CD4-positive, alpha-beta T cell treated with Interleukin-6 at 100 ng/mL for 8 hours (primary cell): ENCODE results near the gene ASCL2.

Experiments
- DNase-seq: peaks from one replicate; pipeline ENCODE4 v3.0.0-alpha.2; 2020; ENCODE audit warnings: mixed read lengths, low spot score

The ASCL2 gene

GRCh38 chr11:2224254-2224653 lies 46.1 kb downstream of the ASCL2 start:
- DNase-seq: no peak

DNA sequence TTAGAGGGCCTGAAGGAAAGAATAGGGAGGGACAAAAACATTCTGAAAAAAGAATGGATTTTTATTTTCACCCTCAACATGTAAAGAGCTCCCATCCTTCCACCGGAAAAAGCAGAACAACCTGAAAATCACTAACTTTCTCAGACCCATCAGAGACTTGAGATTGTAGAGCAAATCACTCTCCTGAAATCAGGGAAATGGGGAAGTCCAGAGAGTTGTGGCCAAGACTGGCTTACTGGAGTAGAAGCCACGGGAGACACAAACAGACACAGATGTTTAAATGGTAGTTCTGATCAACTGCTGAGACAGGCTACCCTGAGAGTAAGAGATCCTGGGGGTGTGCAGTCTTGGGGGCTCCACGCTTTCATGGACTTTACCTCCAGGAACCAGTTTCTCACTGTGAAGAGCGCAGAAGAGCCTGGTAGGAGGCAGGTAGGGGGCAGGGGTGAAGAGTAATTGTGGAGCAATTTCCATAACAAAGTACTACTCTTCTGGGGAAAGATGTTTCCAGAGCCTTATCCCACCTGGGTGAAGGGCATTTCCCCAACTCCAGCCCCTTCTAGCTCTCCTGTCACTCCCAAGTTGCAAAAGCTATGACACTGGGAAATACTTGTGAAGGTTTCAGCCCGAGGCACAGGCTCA lies 47.1 kb downstream of the ASCL2 start:
- no peak for DNase-seq

- DNase-seq: no peak
Measured at GRCh38 chr11:2222451-2222850, 47.9 kb downstream of the ASCL2 start.

- no peak for DNase-seq
Measured at GRCh38 chr11:2221591-2221990, 48.8 kb downstream of the ASCL2 start.

DNA sequence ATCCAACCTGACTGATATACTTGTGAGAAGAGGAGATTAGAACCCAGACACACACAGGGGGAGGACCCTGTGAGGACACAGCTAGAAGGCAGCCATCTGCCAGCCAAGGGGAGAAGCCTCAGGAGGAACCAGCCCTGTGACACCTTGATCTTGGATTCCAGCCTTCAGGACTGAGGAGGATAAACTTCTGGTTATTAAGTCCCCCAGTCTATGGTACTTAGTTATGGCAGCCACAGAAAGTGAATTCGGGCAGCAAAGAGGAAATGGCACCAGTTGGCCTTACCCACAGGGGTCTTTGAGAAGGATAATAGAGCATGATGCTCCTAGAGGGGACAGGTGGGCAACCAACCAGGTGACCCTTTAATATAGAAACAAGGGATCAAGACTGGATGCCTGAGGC lies 49.4 kb downstream of the ASCL2 start:
- no peak for DNase-seq

DNA sequence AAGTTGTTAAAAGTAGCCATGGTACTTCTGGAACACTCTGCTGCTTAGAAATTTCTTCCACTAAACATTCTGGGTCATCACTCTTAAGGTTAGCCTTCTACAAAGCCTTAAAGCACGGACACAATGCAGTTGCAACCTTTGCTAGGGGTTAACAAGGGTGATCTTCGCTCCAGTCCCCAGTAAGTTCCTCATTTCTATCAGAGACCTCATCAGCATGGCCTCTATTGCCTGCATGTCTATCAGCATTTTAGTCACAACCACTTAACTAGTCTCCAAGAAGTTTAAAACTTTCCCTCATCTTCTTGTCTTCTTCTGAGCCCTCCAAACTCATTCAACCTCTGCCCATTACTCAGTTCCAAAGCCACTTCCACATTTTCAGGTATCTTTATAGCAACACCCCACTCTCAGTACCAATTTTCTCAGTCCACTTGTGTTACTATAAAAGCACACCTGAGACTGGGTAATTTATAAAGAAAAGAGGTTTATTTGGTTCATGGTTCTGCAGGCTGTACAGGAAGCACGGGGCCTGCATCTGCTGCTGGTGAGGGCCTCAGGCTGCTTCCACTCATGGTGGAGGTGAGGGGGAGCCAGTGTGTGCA lies 50.1 kb downstream of the ASCL2 start:
- no peak for DNase-seq

GRCh38 chr11:2219318-2220017 lies 50.9 kb downstream of the ASCL2 start:
- no peak for DNase-seq
